HEK293 (cell line): Measurements from ENCODE around the gene MEGF9.

Source experiments
- CTCF ChIA-PET: fragments of 350-600 bp; formaldehyde crosslinking; extraction: SDS; loops from one replicate; lab custom pipeline; 2021; ENCODE audit warnings: antibody characterized with exemption; lab: Yijun Ruan, JAX
- POLR2A ChIA-PET: fragments of 300-600 bp; formaldehyde crosslinking; extraction: SDS; loops from one replicate; lab custom pipeline; 2020; ENCODE audit warnings: antibody characterized with exemption, inconsistent platforms; lab: Yijun Ruan, JAX
- H3K27ac ChIP-seq: fragments of 200-500 bp; sonication (Bioruptor generic); 2 replicates; pipeline ENCODE4 v1.5.1; 2014; ENCODE audit warnings: low read depth, low read length, control low read depth, inconsistent platforms; ENCODE audit errors: extremely low read depth
- H3K36me3 ChIP-seq, 2 experiments: fragments of 200-500 bp in 1 of 2; sonication (Bioruptor generic) in 1 of 2; 1 replicate in 1 of 2; 2 replicates in 1 of 2; pipeline ENCODE4 v1.5.1; 2014 to 2017; ENCODE audit warnings: inconsistent platforms in 2 of 2, low read length in 2 of 2; ENCODE audit not compliant: control insufficient read depth in 2 of 2, insufficient read depth in 1 of 2
- H3K4me1 ChIP-seq: fragments of 200-500 bp; sonication (Bioruptor generic); 2 replicates; pipeline ENCODE4 v1.5.1; 2014; ENCODE audit warnings: mild to moderate bottlenecking, low read length, inconsistent platforms; ENCODE audit not compliant: control insufficient read depth, insufficient read depth
- H3K4me3 ChIP-seq: 2 replicates; pipeline ENCODE4 v1.5.1; 2011; ENCODE audit warnings: low read depth, mild to moderate bottlenecking, control low read depth, low read length, moderate library complexity
- H3K9me3 ChIP-seq: fragments of 200-500 bp; sonication (Bioruptor generic); 2 replicates; pipeline ENCODE4 v1.5.1; 2014; ENCODE audit warnings: low read depth, low read length, inconsistent platforms; ENCODE audit not compliant: control insufficient read depth, insufficient read depth
- SALL2 ChIP-seq: fragments of 450-650 bp; formaldehyde crosslinking; IDR thresholded peaks from 2 replicates; pipeline ENCODE4 v1.5.0; 2017; ENCODE audit warnings: missing biosample characterization, mild to moderate bottlenecking, missing genetic modification characterization, borderline replicate concordance
- SP3 ChIP-seq: fragments of 450-650 bp; formaldehyde crosslinking; IDR thresholded peaks from 2 replicates; pipeline ENCODE4 v1.5.1; 2016; ENCODE audit warnings: missing biosample characterization, missing genetic modification characterization
- ZNF121 ChIP-seq: fragments of 450-650 bp; formaldehyde crosslinking; IDR thresholded peaks from 2 replicates; pipeline ENCODE4 v1.5.1; 2016; ENCODE audit warnings: missing biosample characterization, missing genetic modification characterization
- ZNF132 ChIP-seq: fragments of 450-650 bp; formaldehyde crosslinking; IDR thresholded peaks from 2 replicates; pipeline ENCODE4 v1.5.1; 2017; ENCODE audit warnings: missing biosample characterization, missing genetic modification characterization, borderline replicate concordance
- ZNF211 ChIP-seq: fragments of 450-650 bp; formaldehyde crosslinking; IDR thresholded peaks from 2 replicates; pipeline ENCODE4 v1.5.1; 2016; ENCODE audit warnings: low read depth, missing biosample characterization, missing genetic modification characterization
- ZNF37A ChIP-seq: fragments of 450-650 bp; IDR thresholded peaks from 2 replicates; pipeline ENCODE4 v1.5.1; 2018; ENCODE audit warnings: missing biosample characterization, missing genetic modification characterization
- ZNF664 ChIP-seq: fragments of 450-650 bp; formaldehyde crosslinking; IDR thresholded peaks from 2 replicates; pipeline ENCODE4 v1.5.1; 2016; ENCODE audit warnings: missing biosample characterization, missing genetic modification characterization
- ZNF677 ChIP-seq: fragments of 450-650 bp; IDR thresholded peaks from 2 replicates; pipeline ENCODE4 v1.5.0; 2018; ENCODE audit warnings: missing biosample characterization, mild to moderate bottlenecking, missing genetic modification characterization, moderate library complexity
- ZNF701 ChIP-seq: fragments of 450-650 bp; formaldehyde crosslinking; IDR thresholded peaks from 2 replicates; pipeline ENCODE4 v1.5.1; 2016; ENCODE audit warnings: missing biosample characterization, missing genetic modification characterization
- ZNF792 ChIP-seq: fragments of 450-650 bp; formaldehyde crosslinking; IDR thresholded peaks from 2 replicates; pipeline ENCODE4 v1.5.1; 2016; ENCODE audit warnings: missing biosample characterization, missing genetic modification characterization
- ZSCAN23 ChIP-seq: fragments of 450-650 bp; formaldehyde crosslinking; IDR thresholded peaks from 2 replicates; pipeline ENCODE4 v1.5.1; 2016; ENCODE audit warnings: missing biosample characterization, missing genetic modification characterization
- TF ChIP-seq, protein P1 (sequence below): fragments of 450-650 bp; formaldehyde crosslinking; IDR thresholded peaks from 2 replicates; pipeline ENCODE4 v1.5.1; 2017; ENCODE audit warnings: missing biosample characterization, missing genetic modification characterization
- TF ChIP-seq, protein P2 (sequence below): fragments of 450-650 bp; formaldehyde crosslinking; IDR thresholded peaks from 2 replicates; pipeline ENCODE4 v1.5.1; 2016; ENCODE audit warnings: missing biosample characterization, missing genetic modification characterization
- TF ChIP-seq, protein P3 (sequence below): fragments of 450-650 bp; formaldehyde crosslinking; conservative IDR thresholded peaks from 2 replicates; pipeline ENCODE4 v1.5.1; 2016; ENCODE audit warnings: low read depth, missing biosample characterization, missing genetic modification characterization
- TF ChIP-seq, protein P4 (sequence below): fragments of 450-650 bp; formaldehyde crosslinking; IDR thresholded peaks from 2 replicates; pipeline ENCODE4 v1.5.1; 2017; ENCODE audit warnings: missing biosample characterization, missing genetic modification characterization

Gene MEGF9

DNA sequence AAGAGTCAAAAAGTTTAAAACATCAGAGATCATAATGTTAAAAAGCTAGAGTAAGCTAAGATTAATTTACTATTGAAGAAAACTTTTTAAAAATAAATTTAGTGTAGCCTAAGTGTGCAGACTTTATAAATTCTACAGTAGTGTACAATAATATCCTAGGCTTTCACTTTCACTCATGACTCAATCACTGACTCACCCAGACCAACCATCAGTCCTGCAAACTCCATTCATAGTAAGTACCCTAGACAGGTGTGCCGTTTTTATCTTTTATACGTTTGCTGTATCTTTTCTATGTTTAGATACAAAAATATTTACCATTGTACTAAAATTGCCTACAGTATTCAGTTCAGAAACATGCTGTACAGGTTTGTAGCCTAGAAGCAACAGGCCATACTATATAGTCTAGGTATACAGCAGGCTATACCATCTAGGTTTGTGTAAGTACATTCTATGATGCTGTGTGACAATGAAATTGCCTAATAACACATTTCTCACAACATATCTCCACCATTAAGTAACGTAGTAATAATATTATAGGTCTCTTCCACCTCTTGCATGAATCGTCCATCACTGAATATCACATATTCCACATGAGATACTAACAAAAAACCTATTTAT is 59.2 kb downstream of the MEGF9 start (continued):
- TF ChIP-seq, protein P1, sequence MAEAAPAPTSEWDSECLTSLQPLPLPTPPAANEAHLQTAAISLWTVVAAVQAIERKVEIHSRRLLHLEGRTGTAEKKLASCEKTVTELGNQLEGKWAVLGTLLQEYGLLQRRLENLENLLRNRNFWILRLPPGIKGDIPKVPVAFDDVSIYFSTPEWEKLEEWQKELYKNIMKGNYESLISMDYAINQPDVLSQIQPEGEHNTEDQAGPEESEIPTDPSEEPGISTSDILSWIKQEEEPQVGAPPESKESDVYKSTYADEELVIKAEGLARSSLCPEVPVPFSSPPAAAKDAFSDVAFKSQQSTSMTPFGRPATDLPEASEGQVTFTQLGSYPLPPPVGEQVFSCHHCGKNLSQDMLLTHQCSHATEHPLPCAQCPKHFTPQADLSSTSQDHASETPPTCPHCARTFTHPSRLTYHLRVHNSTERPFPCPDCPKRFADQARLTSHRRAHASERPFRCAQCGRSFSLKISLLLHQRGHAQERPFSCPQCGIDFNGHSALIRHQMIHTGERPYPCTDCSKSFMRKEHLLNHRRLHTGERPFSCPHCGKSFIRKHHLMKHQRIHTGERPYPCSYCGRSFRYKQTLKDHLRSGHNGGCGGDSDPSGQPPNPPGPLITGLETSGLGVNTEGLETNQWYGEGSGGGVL (tag by site-specific recombination): no peak
- TF ChIP-seq SALL2 (tag by site-specific recombination) (no peak), SP3 (no peak)

DNA sequence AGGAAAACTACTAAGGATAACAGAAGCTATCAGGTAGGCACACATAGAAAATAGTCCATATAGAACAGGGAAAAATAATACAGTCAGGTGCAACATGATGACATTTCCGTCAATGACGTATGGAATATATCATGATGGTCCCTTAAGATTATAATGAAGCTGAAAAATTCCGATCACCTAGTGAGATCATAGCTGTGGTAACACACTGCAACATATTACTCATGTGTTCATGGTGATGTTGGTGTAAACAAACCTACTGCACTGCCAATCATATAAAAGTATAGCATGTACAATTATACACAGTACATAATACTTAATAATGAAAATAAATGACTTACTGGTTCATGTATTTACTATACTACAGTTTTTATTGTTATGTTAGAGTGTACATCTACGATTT is 60.0 kb downstream of the MEGF9 start:
- ChIA-PET POLR2A (no interaction called here), CTCF (interaction anchor here (0.9 to 1.6 kb wide), 5 partner anchors 14 to 282 kb away, joined by 3 to 8 read pairs (median 4); no protein-coding TSS in a partner anchor)
- H3K4me1 ChIP-seq: no peaks in the 10 kb centered on the region

More for the DNA sequence above, 60.0 kb downstream of the MEGF9 start:
- H3K36me3 ChIP-seq: no peaks in the 10 kb centered on the region
- TF ChIP-seq ZNF792 (tag by site-specific recombination): no peak
- no peak for TF ChIP-seq ZNF121
- no peak for TF ChIP-seq ZNF664 (tag by site-specific recombination)
- no peak for TF ChIP-seq ZNF701
- TF ChIP-seq ZNF132: no peak
- TF ChIP-seq ZSCAN23 (tag by site-specific recombination): no peak
- TF ChIP-seq, protein P2, sequence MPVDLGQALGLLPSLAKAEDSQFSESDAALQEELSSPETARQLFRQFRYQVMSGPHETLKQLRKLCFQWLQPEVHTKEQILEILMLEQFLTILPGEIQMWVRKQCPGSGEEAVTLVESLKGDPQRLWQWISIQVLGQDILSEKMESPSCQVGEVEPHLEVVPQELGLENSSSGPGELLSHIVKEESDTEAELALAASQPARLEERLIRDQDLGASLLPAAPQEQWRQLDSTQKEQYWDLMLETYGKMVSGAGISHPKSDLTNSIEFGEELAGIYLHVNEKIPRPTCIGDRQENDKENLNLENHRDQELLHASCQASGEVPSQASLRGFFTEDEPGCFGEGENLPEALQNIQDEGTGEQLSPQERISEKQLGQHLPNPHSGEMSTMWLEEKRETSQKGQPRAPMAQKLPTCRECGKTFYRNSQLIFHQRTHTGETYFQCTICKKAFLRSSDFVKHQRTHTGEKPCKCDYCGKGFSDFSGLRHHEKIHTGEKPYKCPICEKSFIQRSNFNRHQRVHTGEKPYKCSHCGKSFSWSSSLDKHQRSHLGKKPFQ (tag by site-specific recombination): no peak
- TF ChIP-seq ZNF677 (tag by site-specific recombination): no peak
- TF ChIP-seq, protein P3, sequence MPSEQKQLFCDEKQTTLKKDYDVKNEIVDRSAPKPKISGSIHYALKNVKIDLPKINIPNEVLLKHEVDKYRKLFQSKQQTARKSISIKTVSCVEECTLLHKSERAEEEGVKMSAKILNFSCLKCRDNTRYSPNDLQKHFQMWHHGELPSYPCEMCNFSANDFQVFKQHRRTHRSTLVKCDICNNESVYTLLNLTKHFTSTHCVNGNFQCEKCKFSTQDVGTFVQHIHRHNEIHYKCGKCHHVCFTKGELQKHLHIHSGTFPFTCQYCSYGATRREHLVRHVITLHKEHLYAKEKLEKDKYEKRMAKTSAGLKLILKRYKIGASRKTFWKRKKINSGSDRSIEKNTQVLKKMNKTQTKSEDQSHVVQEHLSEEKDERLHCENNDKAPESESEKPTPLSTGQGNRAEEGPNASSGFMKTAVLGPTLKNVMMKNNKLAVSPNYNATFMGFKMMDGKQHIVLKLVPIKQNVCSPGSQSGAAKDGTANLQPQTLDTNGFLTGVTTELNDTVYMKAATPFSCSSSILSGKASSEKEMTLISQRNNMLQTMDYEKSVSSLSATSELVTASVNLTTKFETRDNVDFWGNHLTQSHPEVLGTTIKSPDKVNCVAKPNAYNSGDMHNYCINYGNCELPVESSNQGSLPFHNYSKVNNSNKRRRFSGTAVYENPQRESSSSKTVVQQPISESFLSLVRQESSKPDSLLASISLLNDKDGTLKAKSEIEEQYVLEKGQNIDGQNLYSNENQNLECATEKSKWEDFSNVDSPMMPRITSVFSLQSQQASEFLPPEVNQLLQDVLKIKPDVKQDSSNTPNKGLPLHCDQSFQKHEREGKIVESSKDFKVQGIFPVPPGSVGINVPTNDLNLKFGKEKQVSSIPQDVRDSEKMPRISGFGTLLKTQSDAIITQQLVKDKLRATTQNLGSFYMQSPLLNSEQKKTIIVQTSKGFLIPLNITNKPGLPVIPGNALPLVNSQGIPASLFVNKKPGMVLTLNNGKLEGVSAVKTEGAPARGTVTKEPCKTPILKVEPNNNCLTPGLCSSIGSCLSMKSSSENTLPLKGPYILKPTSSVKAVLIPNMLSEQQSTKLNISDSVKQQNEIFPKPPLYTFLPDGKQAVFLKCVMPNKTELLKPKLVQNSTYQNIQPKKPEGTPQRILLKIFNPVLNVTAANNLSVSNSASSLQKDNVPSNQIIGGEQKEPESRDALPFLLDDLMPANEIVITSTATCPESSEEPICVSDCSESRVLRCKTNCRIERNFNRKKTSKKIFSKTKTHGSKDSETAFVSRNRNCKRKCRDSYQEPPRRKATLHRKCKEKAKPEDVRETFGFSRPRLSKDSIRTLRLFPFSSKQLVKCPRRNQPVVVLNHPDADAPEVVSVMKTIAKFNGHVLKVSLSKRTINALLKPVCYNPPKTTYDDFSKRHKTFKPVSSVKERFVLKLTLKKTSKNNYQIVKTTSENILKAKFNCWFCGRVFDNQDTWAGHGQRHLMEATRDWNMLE (tag by site-specific recombination): no peak
- TF ChIP-seq ZNF211: no peak
- TF ChIP-seq, protein P4, sequence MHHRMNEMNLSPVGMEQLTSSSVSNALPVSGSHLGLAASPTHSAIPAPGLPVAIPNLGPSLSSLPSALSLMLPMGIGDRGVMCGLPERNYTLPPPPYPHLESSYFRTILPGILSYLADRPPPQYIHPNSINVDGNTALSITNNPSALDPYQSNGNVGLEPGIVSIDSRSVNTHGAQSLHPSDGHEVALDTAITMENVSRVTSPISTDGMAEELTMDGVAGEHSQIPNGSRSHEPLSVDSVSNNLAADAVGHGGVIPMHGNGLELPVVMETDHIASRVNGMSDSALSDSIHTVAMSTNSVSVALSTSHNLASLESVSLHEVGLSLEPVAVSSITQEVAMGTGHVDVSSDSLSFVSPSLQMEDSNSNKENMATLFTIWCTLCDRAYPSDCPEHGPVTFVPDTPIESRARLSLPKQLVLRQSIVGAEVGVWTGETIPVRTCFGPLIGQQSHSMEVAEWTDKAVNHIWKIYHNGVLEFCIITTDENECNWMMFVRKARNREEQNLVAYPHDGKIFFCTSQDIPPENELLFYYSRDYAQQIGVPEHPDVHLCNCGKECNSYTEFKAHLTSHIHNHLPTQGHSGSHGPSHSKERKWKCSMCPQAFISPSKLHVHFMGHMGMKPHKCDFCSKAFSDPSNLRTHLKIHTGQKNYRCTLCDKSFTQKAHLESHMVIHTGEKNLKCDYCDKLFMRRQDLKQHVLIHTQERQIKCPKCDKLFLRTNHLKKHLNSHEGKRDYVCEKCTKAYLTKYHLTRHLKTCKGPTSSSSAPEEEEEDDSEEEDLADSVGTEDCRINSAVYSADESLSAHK: no peak
- no peak for TF ChIP-seq ZNF37A (tag by site-specific recombination)
- no peak overlapping the region for H3K4me3 ChIP-seq
- no peaks in the 10 kb centered on the region for H3K9me3 ChIP-seq
- no peak overlapping the region for H3K27ac ChIP-seq
